Body of pancreas (tissue), 4 donors: ENCODE measurements around the gene CRACR2B. TPM values are rescaled to one million over a fixed set of nuclear protein-coding genes. Genes with fewer than 3 reads are reported as not detected.

Experiments used
- ATAC-seq: fragments of 150-250 bp; one replicate; pipeline ENCODE4 v1.9.1; 2016
- DNase-seq, 4 donors: peaks; one replicate each; pipeline ENCODE4 v3.0.0-alpha.2; 2019
- H3K27ac ChIP-seq, 4 donors: fragments of 200-600 bp; sonication (generic); 1 replicate in 3 of 4; 2 replicates in 1 of 4; pipeline versions ENCODE4 v1.5.1 to v1.6.1; 2016 to 2019; ENCODE audit warnings: mild to moderate bottlenecking in 1 of 4, mixed read lengths in 1 of 4, moderate library complexity in 1 of 4
- H3K27me3 ChIP-seq, 2 donors: fragments of 200-600 bp; sonication (generic); one replicate each; pipeline ENCODE4 v1.6.0; 2016; ENCODE audit warnings: mild to moderate bottlenecking in 1 of 2
- H3K36me3 ChIP-seq, 2 donors: fragments of 200-600 bp; sonication (generic); replicated peaks in 1 of 2; 2 replicates each; pipeline ENCODE4 v1.5.1; 2016; ENCODE audit warnings: low read depth in 2 of 2; ENCODE audit not compliant: insufficient read depth in 1 of 2
- H3K4me1 ChIP-seq: fragments of 200-600 bp; sonication (generic); one replicate; pipeline ENCODE4 v1.6.0; 2016
- H3K4me3 ChIP-seq, 2 donors: fragments of 200-600 bp; sonication (generic); 1 replicate in 1 of 2; 2 replicates in 1 of 2; pipeline ENCODE4 v1.5.1; 2016 to 2019
- H3K9me3 ChIP-seq, 3 donors: fragments of 200-600 bp; sonication (generic); 1 replicate in 2 of 3; 2 replicates in 1 of 3; pipeline ENCODE4 v1.5.1; 2016
- POLR2A ChIP-seq, 3 donors: fragments of 450-650 bp; IDR thresholded peaks; one replicate each; pipeline ENCODE4 v1.6.1; 2016; ENCODE audit warnings: antibody characterized with exemption in 3 of 3, mild to moderate bottlenecking in 2 of 3
- WGBS, 2 donors: methylation state at CpG; one replicate each; pipeline ENCODE4 v1.1.5; 2017; 5-methylcytosine and 5-hydroxymethylcytosine counted together
- intact Hi-C: fragments of 100-400 bp; cut with DNase I; formaldehyde crosslinking; loops from one replicate; pipeline ENCODE4 v1.15.1; 2023
- total RNA-seq, 2 donors: library from RNA; depleted of rRNA; stranded (reverse); fragments of >200 nt; gene quantifications; one replicate each; pipeline ENCODE4 v1.1.0, GENCODE V29; 2016
- TF ChIP-seq, protein P1 (sequence below), 7 experiments: fragments of 450-650 bp in 4 of 7; fragments of 200-600 bp in 3 of 7; sonication (generic) in 3 of 7; IDR thresholded peaks; one replicate each; pipeline ENCODE4 v1.5.1; 2016 to 2019; ENCODE audit warnings: antibody characterized with exemption in 7 of 7

Gene CRACR2B
- total RNA-seq, 2 donors from 2014 or later: 134 to 368 TPM

- Histone ChIP-seq H3K36me3 (no peaks in the 10 kb centered on the region), H3K4me1 (peaks cover 12% of the 10 kb centered on the region), H3K27me3 (no peaks in the 10 kb centered on the region), H3K4me3 (no peak overlapping the region), H3K9me3 (no peaks in the 10 kb centered on the region), H3K27ac (no peak overlapping the region)
- peak; percentile 67 for ATAC-seq
- 24 to 39% methylated on average over 10 to 18 of the region's 31 CpGs for whole genome bisulfite sequencing, 2 donors
- TF ChIP-seq, protein P1, sequence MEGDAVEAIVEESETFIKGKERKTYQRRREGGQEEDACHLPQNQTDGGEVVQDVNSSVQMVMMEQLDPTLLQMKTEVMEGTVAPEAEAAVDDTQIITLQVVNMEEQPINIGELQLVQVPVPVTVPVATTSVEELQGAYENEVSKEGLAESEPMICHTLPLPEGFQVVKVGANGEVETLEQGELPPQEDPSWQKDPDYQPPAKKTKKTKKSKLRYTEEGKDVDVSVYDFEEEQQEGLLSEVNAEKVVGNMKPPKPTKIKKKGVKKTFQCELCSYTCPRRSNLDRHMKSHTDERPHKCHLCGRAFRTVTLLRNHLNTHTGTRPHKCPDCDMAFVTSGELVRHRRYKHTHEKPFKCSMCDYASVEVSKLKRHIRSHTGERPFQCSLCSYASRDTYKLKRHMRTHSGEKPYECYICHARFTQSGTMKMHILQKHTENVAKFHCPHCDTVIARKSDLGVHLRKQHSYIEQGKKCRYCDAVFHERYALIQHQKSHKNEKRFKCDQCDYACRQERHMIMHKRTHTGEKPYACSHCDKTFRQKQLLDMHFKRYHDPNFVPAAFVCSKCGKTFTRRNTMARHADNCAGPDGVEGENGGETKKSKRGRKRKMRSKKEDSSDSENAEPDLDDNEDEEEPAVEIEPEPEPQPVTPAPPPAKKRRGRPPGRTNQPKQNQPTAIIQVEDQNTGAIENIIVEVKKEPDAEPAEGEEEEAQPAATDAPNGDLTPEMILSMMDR (IDR thresholded peaks at IDR 0.05): no peak
- peak in 1 of 3 donors; percentile 8 for TF ChIP-seq POLR2A (IDR thresholded peaks at IDR 0.05)
- peak; percentile 70 to 86 (median 81) for DNase-seq
- intact Hi-C loops: loop anchor here (5.0 to 10.0 kb wide), 2 partner anchors 178 to 595 kb away; partner anchors contain the start of gene MUC6
Observed at GRCh38 chr11:859394-860131, 31.8 kb downstream of the CRACR2B start.

DNA sequence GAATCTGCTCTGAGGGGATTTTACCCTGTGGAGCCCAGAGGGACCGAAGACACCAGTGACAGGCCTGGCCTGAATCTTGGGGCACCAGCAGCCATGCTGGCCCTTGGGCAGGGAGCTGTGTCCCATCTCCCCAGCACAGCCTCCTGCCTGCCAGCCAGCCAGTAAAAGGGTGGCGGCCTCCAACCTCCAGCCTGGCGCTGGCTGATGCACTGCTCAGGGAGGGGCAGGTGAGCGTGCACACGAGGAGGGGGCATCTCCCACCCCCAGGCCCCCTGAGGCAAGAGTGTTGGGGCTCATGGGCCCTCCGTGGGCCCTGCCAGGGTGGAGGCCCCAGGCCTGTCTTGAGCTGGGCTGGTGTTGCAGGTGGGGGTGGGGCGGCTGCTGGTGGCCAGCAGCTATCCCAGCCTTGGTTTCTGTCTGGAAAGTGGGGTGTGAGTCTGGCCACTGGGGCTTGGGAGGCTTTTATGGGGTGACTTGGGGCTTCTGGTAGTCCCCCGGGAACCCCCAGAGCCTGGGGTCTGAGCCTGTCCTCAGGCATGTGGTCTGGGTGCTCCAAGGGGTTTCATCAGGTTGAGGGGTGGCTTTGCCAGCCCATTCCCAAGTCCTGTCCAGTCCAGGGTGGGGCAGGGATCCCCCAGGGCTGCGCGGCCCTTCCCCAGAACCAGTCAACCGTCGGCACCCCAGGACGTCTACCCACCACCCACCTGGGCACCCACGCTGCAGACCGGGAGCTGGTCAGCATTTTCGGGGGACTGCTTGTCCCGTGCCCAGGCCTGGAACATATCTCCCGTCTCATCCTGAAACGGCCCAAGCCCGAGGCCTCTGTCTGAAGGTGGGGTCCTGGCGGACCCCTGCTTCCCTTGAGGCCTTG lies 32.8 kb downstream of the CRACR2B start:
- H3K27ac ChIP-seq: no peak overlapping the region
- H3K4me1 ChIP-seq: peaks cover 12% of the 10 kb centered on the region
- no peak for ATAC-seq
- no peak overlapping the region for H3K4me3 ChIP-seq
- no peaks in the 10 kb centered on the region for H3K9me3 ChIP-seq
- no peaks in the 10 kb centered on the region for H3K27me3 ChIP-seq
- TF ChIP-seq, protein P1 (IDR thresholded peaks at IDR 0.05): no peak
- TF ChIP-seq POLR2A (IDR thresholded peaks at IDR 0.05): no peak
- DNase-seq: no peak
- intact Hi-C loops: loop anchor here (10.0 kb wide), 1 partner anchor 594 kb away; no protein-coding TSS in a partner anchor
- H3K36me3 ChIP-seq: no peaks in the 10 kb centered on the region
- WGBS, 2 donors: 79 to 83% methylated on average over 6 to 19 of the region's 21 CpGs

DNA sequence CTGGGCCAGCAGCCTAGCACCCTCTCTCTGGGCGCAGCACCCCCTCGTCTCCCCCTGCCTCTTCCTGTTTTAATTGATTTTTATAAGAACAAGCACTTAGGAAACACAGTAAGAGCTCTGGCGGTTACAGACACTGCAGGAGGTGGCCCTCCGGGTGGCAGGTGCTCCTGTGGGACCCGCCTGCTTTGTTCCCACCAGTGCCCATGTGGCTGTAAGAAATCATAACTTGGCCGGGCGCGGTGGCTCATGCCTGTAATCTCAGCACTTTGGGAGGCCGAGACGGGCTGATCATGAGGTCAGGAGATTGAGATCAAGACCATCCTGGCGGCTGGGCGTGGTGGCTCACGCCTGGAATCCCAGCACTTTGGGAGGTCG lies 33.4 kb downstream of the CRACR2B start:
- Histone ChIP-seq H3K4me1 (peaks cover 12% of the 10 kb centered on the region), H3K27me3 (no peaks in the 10 kb centered on the region), H3K9me3 (no peaks in the 10 kb centered on the region), H3K36me3 (no peaks in the 10 kb centered on the region), H3K4me3 (no peak overlapping the region), H3K27ac (no peak overlapping the region)
- ATAC-seq (no peak), DNase-seq (no peak)
- intact Hi-C loops: loop anchor here (10.0 kb wide), 1 partner anchor 594 kb away; no protein-coding TSS in a partner anchor
- 78 to 85% methylated on average over 10 to 14 of the region's 14 CpGs for WGBS, 2 donors
- TF ChIP-seq POLR2A (IDR thresholded peaks at IDR 0.05): no peak
- TF ChIP-seq, protein P1 (IDR thresholded peaks at IDR 0.05): no peak

DNA sequence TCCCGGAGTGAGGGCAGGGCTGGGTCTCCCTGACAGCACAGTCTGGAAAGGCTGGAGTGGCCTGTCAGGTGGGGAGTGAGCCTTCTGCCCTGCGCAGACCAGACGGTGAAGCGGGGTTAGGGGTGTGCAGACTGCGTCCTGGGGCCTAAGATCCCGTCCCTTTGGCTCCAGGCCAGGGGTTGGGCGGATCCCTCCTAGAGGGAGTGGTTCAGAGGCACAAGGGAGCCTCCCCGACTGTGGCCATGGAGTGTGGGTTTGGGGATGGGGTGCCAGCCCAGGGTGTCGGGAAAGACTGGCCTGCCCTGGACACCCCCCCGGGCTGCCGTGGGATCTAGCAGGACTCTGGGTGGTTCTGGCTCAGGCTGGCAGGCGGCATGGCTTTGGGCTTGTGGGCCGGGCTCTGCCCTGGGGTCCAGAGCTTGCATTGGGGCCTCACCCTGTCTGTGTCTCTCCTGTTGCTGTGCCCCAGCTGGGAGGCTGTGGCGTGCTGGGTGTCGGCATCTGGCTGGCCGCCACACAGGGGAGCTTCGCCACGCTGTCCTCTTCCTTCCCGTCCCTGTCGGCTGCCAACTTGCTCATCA lies 34.5 kb downstream of the CRACR2B start:
- Histone ChIP-seq H3K36me3 (no peaks in the 10 kb centered on the region), H3K4me1 (peaks cover 12% of the 10 kb centered on the region), H3K27me3 (no peaks in the 10 kb centered on the region), H3K4me3 (no peak overlapping the region), H3K27ac (no peak overlapping the region), H3K9me3 (no peaks in the 10 kb centered on the region)
- ATAC-seq (no peak), DNase-seq (no peak)
- TF ChIP-seq, protein P1 (IDR thresholded peaks at IDR 0.05): no peak
- TF ChIP-seq POLR2A (IDR thresholded peaks at IDR 0.05): no peak
- intact Hi-C loops: loop anchor here (10.0 kb wide), 1 partner anchor 593 kb away; no protein-coding TSS in a partner anchor
- 17 to 64% methylated on average over 1 to 20 of the region's 20 CpGs for WGBS, 2 donors
